Type B pancreatic cell (in vitro differentiated cells): ENCODE results near the gene LIMA1. TPM values are rescaled to one million over a fixed set of nuclear protein-coding genes. Genes with fewer than 3 reads are reported as not detected.
"Not testable (repeated sequence)": the region's sequence is repeated elsewhere in the genome, so short reads cannot be mapped to it uniquely, and the experiment has no call there.

Experiments used
- DNase-seq: peaks from one replicate; pipeline ENCODE4 v3.0.0; 2021; ENCODE audit warnings: mixed read lengths; ENCODE audit not compliant: unreplicated experiment; ENCODE audit errors: extremely low spot score
- H3K27ac Mint-ChIP-seq: 2 replicates; pipeline ENCODE4 v1.8.0; 2021; ENCODE audit warnings: mild to moderate bottlenecking, mixed read lengths
- H3K27me3 Mint-ChIP-seq: 2 replicates; pipeline ENCODE4 v1.8.0; 2021; ENCODE audit warnings: mixed read lengths
- H3K36me3 Mint-ChIP-seq: 2 replicates; pipeline ENCODE4 v1.8.0; 2021; ENCODE audit warnings: mixed read lengths
- H3K4me1 Mint-ChIP-seq: one replicate; pipeline ENCODE4 v1.8.0; 2021; ENCODE audit warnings: mixed read lengths; ENCODE audit not compliant: unreplicated experiment
- H3K4me3 Mint-ChIP-seq: 2 replicates; pipeline ENCODE4 v1.8.0; 2021; ENCODE audit warnings: mild to moderate bottlenecking, mixed read lengths
- H3K9me3 Mint-ChIP-seq: 2 replicates; pipeline ENCODE4 v1.8.0; 2021; ENCODE audit warnings: mixed read lengths
- CTCF ChIP-seq: fragments of 200-600 bp; sonication (generic); conservative IDR thresholded peaks from 2 replicates; pipeline ENCODE4 v1.5.0; 2021; ENCODE audit warnings: antibody characterized with exemption, mild to moderate bottlenecking
- total RNA-seq: library from RNA; stranded (reverse); gene quantifications from 2 replicates; pipeline ENCODE4 v1.2.1, GENCODE V29; 2021; ENCODE audit warnings: low replicate concordance

LIMA1 gene
- total RNA-seq, 1 donor from 2014 or later: 54.4 TPM

GRCh38 chr12:50160643-50161042 lies 122.7 kb downstream of the LIMA1 start:
- Mint-ChIP-seq H3K9me3 (no peaks in the 10 kb centered on the region), H3K4me3 (no peak overlapping the region), H3K27me3 (no peaks in the 10 kb centered on the region), H3K4me1 (peaks cover 8% of the 10 kb centered on the region), H3K36me3 (peaks cover 17% of the 10 kb centered on the region), H3K27ac (peak overlapping the region; percentile 6)
- TF ChIP-seq CTCF: no peak
- no peak for DNase-seq

DNA sequence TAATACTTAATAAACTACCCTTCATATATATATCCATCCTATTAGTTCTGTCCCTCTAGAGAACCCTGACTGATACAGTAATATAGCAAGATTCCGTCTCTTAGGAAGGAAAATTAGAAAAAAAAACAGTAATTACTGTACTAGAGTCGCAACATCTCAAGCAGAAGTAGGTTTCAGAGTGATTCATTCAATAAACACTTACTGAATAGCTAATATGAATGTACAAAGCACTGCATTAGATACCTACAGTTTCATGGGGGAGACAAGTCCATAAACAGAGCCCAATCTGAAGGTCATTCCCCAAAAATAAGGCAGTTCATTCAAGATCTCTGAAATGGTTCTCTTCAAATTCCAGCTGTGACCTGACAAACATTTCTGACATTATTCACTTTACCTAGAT lies 126.1 kb downstream of the LIMA1 start:
- H3K4me3 Mint-ChIP-seq: no peak overlapping the region
- H3K27ac Mint-ChIP-seq: peak overlapping the region; percentile 14
- no peak for DNase-seq
- H3K27me3 Mint-ChIP-seq: no peaks in the 10 kb centered on the region
- peaks cover 5% of the 10 kb centered on the region for H3K4me1 Mint-ChIP-seq
- TF ChIP-seq CTCF: no peak
- no peaks in the 10 kb centered on the region for H3K9me3 Mint-ChIP-seq
- H3K36me3 Mint-ChIP-seq: peaks cover 13% of the 10 kb centered on the region

DNA sequence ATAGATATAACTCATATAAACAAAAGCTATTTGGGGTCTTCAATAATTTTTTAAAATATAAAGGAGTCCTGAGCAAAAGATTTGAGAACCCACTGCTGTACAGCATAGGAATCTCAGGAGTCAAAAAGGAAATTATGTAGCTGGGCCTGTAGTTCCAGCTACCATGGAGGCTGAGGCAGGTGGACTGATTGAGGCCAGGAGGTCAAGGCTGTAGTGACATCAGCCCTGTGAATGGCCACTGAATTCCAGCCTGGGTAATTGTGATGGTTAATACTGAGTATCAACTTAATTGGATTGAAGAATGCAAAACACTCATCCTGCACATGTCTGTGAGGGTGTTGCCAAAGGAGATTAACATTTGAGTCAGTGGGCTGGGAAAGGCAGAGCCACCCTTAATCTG lies 126.7 kb downstream of the LIMA1 start:
- Mint-ChIP-seq H3K27ac (no peak overlapping the region), H3K4me3 (no peak overlapping the region), H3K9me3 (no peaks in the 10 kb centered on the region), H3K27me3 (no peaks in the 10 kb centered on the region), H3K4me1 (peaks cover 5% of the 10 kb centered on the region), H3K36me3 (peaks cover 13% of the 10 kb centered on the region)
- TF ChIP-seq CTCF: no peak
- no peak for DNase-seq

GRCh38 chr12:50154947-50155346 lies 128.4 kb downstream of the LIMA1 start:
- H3K9me3 Mint-ChIP-seq, H3K27ac Mint-ChIP-seq, DNase-seq, H3K4me1 Mint-ChIP-seq, H3K4me3 Mint-ChIP-seq, H3K27me3 Mint-ChIP-seq: not testable (repeated sequence)
- H3K36me3 Mint-ChIP-seq: peaks cover 13% of the 10 kb centered on the region

GRCh38 chr12:50151047-50151687 lies 132.2 kb downstream of the LIMA1 start:
- Mint-ChIP-seq H3K9me3 (no peaks in the 10 kb centered on the region), H3K27me3 (no peaks in the 10 kb centered on the region), H3K36me3 (no peaks in the 10 kb centered on the region), H3K27ac (no peak overlapping the region), H3K4me1 (peaks cover 3% of the 10 kb centered on the region), H3K4me3 (no peak overlapping the region)
- no peak for TF ChIP-seq CTCF
- no peak for DNase-seq

DNA sequence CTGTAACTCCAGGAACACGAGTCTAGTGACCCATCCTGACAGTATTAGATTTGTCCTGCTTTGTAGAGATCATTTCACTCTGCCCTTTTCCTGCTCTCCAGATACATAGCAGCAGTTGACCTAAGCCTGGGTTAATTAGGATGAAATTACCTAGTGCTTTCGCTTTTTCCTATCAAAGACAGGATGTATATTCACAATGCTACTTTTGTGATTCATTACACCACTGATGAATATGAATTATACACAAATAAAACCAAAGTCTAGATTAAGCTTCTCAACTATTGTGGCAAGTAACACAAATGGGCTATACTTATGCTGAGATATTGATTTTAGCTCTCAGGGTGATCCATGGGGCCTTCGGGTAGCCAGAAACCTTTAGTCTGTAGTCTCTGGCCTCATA lies 134.0 kb downstream of the LIMA1 start:
- Mint-ChIP-seq H3K27me3 (no peaks in the 10 kb centered on the region), H3K27ac (no peak overlapping the region), H3K9me3 (no peaks in the 10 kb centered on the region), H3K4me1 (peaks cover 3% of the 10 kb centered on the region), H3K4me3 (no peak overlapping the region), H3K36me3 (no peaks in the 10 kb centered on the region)
- TF ChIP-seq CTCF: no peak
- DNase-seq: no peak

DNA sequence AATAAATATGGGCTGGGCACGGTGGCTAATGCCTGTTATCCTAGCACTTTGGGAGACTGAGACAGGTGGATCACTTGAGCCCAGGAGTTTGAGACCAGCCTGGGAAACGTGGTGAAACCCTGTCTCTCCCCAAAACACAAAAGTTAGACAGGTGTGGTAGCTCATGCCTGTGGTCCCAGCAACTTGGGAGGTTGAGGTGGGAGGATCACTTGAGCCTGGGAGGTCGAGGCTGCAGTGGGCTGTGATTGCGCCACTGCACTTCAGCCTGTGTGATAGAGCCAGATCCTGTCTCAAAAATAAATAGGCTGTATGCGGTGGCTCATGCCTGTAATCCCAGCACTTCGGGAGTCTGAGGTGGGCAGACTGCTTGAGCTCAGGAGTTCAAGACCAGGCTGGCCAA lies 135.3 kb downstream of the LIMA1 start:
- not testable (repeated sequence) for H3K36me3 Mint-ChIP-seq, H3K27ac Mint-ChIP-seq, H3K9me3 Mint-ChIP-seq, H3K4me1 Mint-ChIP-seq, H3K4me3 Mint-ChIP-seq, DNase-seq, H3K27me3 Mint-ChIP-seq
